HG02642 (cell line): ENCODE measurements around the gene OR1L8.

Source experiments
- ATAC-seq: cut with Tn5 transposase; IDR thresholded peaks from one replicate; pipeline ENCODE4 v1.9.1; 2021; ENCODE audit warnings: mild to moderate bottlenecking; ENCODE audit not compliant: unreplicated experiment, poor library complexity

The OR1L8 gene

GRCh38 chr9:122518841-122519240, 64.3 kb downstream of the OR1L8 start, which contains the start of gene OR1J4:
Gene OR1J4 (plus strand): TSS chr9:122519141. CDS start chr9:122519141, 0 bp downstream.
- no peak for ATAC-seq

DNA sequence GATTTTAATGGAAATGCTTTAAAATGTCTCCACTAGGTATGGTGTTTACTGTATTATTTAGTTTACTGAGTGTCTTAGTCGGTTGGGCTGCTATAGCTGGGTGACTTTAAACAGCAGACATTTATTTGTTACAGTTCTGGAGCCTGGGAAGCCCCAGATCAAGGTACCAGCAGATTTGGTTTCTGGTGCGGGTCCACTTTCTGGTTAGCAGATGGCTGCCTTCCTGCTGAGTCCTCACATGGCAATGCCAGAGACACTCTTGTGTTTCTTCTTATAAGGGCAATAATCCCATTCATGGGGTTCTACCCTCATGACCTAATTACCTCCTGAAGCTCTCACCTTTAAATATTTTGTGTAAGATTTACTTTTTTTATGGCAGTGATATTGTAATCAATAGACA, 65.0 kb downstream of the OR1L8 start:
- no peak for ATAC-seq
